Suppressor macrophage treated with lipopolysaccharide for 4 hours (primary cell): ENCODE measurements around the gene USE1.
A peak's percentile ranks its signal among the peaks of the same experiment; 100 is the strongest.

Source experiments
- DNase-seq: peaks from one replicate; pipeline ENCODE4 v3.0.0-alpha.2; 2020

Gene USE1

GRCh38 chr19:17235971-17236777, 21.0 kb downstream of the USE1 start:
- no peak for DNase-seq

GRCh38 chr19:17236811-17237543, 21.8 kb downstream of the USE1 start:
- no peak for DNase-seq

GRCh38 chr19:17237747-17238706, 22.9 kb downstream of the USE1 start:
- DNase-seq, result no peak

- no peak for DNase-seq
Measured at GRCh38 chr19:17240062-17240752, 25.1 kb downstream of the USE1 start.

- DNase-seq, result no peak
Measured at GRCh38 chr19:17240826-17241399, 25.8 kb downstream of the USE1 start.

GRCh38 chr19:17242431-17243208, 27.5 kb downstream of the USE1 start:
- DNase-seq, result no peak

- DNase-seq, result no peak
Measured at GRCh38 chr19:17243211-17243829, 28.2 kb downstream of the USE1 start.

- DNase-seq, result no peak
Measured at GRCh38 chr19:17243830-17244617, 28.9 kb downstream of the USE1 start.

GRCh38 chr19:17244618-17245534, 29.7 kb downstream of the USE1 start:
- peak; percentile 30 for DNase-seq

- no peak for DNase-seq
Measured at GRCh38 chr19:17245535-17245984, 30.4 kb downstream of the USE1 start, which contains the start of gene NR2F6. NR2F6 (minus strand) TSS chr19:17245919; CDS start chr19:17245220, 699 bp downstream.

GRCh38 chr19:17246681-17247425, 31.7 kb downstream of the USE1 start:
- DNase-seq, result peak; percentile 46

GRCh38 chr19:17248011-17248776, 33.0 kb downstream of the USE1 start:
- no peak for DNase-seq

- no peak for DNase-seq
Measured at GRCh38 chr19:17249887-17250548, 34.9 kb downstream of the USE1 start.

- DNase-seq, result no peak
Measured at GRCh38 chr19:17254636-17255035, 39.5 kb downstream of the USE1 start.

GRCh38 chr19:17255150-17255621, 40.0 kb downstream of the USE1 start:
- no peak for DNase-seq

GRCh38 chr19:17256130-17256529, 41.0 kb downstream of the USE1 start:
- DNase-seq, result no peak
